GM20000 (cell line): ENCODE results near the gene CARMIL1.
"Not testable (repeated sequence)": the region's sequence is repeated elsewhere in the genome, so short reads cannot be mapped to it uniquely, and the experiment has no call there.

Experiments
- DNase-seq: peaks from one replicate; pipeline ENCODE4 v3.0.0; 2012; ENCODE audit warnings: low spot score
- TF ChIP-seq, protein P1 (sequence below): IDR thresholded peaks from 2 replicates; pipeline ENCODE4 v1.5.1; 2012; ENCODE audit warnings: mild to moderate bottlenecking, control low read depth; ENCODE audit errors: extremely low read depth, missing control alignments

The CARMIL1 gene

DNA sequence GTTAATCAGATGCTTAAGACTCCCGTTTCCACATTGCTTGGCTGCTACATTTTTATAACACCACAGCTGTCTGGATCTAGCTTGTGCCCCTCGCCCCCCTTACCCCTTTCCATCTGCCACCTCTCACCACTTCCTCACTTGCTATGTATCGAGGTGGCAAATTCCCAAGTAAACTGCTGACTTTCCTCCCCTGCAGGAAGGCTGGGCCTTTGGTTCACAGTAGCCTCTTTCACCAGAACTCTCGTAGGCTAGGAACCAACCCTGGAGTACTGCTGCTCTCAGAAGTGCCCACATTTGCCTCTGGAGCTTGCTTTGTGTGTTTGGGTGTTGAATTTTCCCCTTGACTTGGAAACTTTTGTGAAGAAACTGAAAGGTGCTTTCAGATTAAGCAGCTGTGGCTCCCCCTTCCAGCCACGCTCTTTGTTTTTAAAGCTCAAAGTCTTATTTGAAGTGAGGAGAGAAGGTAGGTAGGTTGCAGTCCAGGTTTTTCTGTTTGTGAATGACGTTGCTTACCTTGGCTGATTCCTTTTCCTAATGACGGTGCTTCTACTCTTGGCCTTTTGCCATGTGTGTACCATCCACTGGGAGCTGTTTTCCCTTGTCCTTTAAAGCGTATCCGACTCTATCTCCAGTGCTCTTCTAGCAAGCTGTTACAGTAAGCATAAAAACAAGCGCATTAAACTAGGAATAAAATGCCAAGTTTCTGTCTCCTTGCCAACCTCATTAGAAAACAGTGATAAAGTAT is 90.4 kb downstream of the CARMIL1 start:
- TF ChIP-seq, protein P1, sequence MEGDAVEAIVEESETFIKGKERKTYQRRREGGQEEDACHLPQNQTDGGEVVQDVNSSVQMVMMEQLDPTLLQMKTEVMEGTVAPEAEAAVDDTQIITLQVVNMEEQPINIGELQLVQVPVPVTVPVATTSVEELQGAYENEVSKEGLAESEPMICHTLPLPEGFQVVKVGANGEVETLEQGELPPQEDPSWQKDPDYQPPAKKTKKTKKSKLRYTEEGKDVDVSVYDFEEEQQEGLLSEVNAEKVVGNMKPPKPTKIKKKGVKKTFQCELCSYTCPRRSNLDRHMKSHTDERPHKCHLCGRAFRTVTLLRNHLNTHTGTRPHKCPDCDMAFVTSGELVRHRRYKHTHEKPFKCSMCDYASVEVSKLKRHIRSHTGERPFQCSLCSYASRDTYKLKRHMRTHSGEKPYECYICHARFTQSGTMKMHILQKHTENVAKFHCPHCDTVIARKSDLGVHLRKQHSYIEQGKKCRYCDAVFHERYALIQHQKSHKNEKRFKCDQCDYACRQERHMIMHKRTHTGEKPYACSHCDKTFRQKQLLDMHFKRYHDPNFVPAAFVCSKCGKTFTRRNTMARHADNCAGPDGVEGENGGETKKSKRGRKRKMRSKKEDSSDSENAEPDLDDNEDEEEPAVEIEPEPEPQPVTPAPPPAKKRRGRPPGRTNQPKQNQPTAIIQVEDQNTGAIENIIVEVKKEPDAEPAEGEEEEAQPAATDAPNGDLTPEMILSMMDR: no peak
- peak; percentile 11 for DNase-seq

GRCh38 chr6:25370178-25371036 is 91.2 kb downstream of the CARMIL1 start:
- TF ChIP-seq, protein P1: no peak
- no peak for DNase-seq

GRCh38 chr6:25371037-25371347 is 91.8 kb downstream of the CARMIL1 start:
- TF ChIP-seq, protein P1: no peak
- no peak for DNase-seq

DNA sequence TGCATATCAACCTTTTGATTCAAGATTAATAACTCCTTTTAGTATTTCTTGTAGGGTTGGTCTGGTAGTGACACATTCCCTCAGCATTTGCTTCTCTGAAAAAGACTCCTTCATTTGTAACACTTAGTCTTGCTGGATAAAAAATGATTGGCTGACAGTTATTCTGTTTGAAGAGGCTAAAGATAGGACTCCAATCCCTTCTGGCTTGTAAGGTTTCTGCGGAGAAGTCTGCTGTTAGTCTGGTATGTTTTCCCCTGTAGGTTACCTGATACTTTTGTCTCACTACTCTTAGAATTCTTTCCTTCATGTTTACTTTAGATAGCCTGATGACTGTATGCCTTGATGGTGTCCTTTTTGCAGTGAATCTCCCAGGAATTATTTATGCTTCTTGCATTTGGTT is 96.0 kb downstream of the CARMIL1 start:
- TF ChIP-seq, protein P1: no peak

DNA sequence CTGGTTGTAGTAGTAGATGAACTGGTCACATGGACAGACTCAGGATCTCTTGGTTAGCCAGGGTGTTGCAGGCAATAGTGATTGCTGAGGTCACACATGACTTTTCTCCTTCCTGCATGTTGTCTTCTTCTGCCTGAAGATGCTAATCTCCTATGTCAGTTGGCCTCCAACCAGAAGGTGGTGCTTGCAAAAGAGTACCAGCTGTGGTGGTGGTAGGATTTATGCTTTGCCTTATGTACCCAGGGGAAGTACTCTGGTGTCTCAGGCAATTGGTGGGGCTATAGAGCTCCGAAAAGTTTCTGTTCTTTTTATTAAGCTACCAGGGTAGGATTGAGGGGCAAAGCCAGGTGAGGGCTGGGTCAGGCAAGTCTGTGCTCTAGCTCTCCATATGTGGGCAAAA is 98.5 kb downstream of the CARMIL1 start:
- no peak for DNase-seq
- TF ChIP-seq, protein P1: no peak

More for the DNA sequence above, 96.0 kb downstream of the CARMIL1 start:
- no peak for DNase-seq

- DNase-seq: no peak
- TF ChIP-seq, protein P1: no peak
Measured at GRCh38 chr6:25381077-25381476, 101.9 kb downstream of the CARMIL1 start.

DNA sequence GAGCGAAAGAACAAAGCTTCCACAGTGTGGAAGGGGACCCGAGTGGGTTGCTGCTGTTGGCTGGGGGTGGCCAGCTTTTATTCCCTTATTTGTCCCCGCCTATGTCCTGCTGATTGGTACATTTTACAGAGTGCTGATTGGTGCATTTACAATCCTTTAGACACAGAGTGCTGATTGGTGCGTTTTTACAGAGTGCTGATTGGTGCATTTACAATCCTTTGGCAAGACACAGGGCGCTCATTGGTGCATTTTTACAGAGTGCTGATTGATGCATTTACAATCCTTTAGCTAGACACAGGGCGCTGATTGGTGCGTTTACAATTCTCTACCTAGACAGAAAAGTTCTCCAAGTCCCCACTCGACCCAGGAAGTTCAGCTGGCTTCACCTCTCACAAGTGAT is 103.3 kb downstream of the CARMIL1 start:
- not testable (repeated sequence) for DNase-seq
